GM12878 (cell line): ENCODE data around the gene CIPC.

Source experiments
- BCLAF1 ChIP-seq: fragments of 450-650 bp; IDR thresholded peaks from 2 replicates; pipeline ENCODE4 v1.6.1; 2017; ENCODE audit warnings: antibody characterized with exemption, mild to moderate bottlenecking, moderate library complexity
- CTCF ChIP-seq, 3 experiments: IDR thresholded peaks in 2 of 3; conservative IDR thresholded peaks in 1 of 3; 2 replicates each; pipeline ENCODE4 v1.5.1; 2011; ENCODE audit warnings: low read depth in 3 of 3, low read length in 3 of 3, mild to moderate bottlenecking in 3 of 3, control low read depth in 2 of 3, moderate library complexity in 2 of 3, inconsistent platforms in 1 of 3, mixed read lengths in 1 of 3; ENCODE audit not compliant: control insufficient read depth in 2 of 3, insufficient read depth in 1 of 3; ENCODE audit errors: extremely low read depth in 1 of 3
- MXI1 ChIP-seq: fragments of 150-350 bp; IDR thresholded peaks from 2 replicates; pipeline ENCODE4 v1.6.1; 2011; ENCODE audit warnings: low read depth, mild to moderate bottlenecking, inconsistent platforms, low read length, improper control_type of control experiment
- MYC ChIP-seq: IDR thresholded peaks from 2 replicates; pipeline ENCODE4 v1.6.1; 2011; ENCODE audit warnings: mild to moderate bottlenecking, low read length, moderate library complexity, inconsistent platforms; ENCODE audit not compliant: insufficient read depth, insufficient replicate concordance, insufficient read length, severe bottlenecking
- NFIC ChIP-seq: IDR thresholded peaks from 2 replicates; pipeline ENCODE4 v1.6.1; 2012; ENCODE audit warnings: low read depth, mild to moderate bottlenecking, inconsistent platforms, low read length, moderate library complexity
- NFXL1 ChIP-seq: fragments of 450-650 bp; IDR thresholded peaks from 2 replicates; pipeline ENCODE4 v1.6.1; 2017; ENCODE audit warnings: antibody characterized with exemption, mild to moderate bottlenecking, borderline replicate concordance
- SMAD1 ChIP-seq: fragments of 450-650 bp; IDR thresholded peaks from 2 replicates; pipeline ENCODE4 v1.6.1; 2018; ENCODE audit warnings: mild to moderate bottlenecking, low read depth; ENCODE audit not compliant: partially characterized antibody
- TAF1 ChIP-seq: IDR thresholded peaks from 2 replicates; pipeline ENCODE4 v1.6.1; 2011; ENCODE audit warnings: mild to moderate bottlenecking, low read depth, low read length, borderline replicate concordance

DNA sequence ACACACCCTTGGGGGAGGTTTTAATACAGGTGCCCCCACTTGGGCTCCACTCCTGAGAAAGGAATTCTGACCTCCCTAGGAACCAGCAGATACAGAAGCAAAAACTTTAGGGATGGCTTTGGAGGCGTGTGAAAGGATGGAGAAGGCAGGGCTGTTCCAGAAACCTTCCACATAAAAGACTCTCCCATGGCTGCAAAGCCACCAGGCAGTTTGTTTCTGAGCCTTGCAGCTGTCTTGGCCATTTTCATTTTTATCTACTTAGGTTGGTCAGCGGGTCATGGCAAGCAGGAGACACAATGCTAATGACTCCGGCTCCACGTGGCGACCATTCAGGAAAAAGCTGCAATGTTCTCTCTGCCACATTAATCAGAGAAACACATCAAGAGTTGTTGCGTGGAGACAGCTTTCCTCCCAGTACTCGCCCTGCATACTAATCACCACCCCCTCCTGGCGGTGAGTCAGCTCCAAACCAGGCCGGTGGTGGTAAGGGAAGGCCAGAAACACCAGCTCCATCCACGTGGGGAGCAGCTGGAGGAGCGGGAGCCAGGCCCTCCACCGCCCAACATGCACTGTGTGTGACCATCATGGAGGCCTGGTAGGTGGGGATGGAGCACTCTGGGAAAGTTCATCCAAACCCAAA is 38.7 kb upstream of the CIPC start:
- TF ChIP-seq CTCF (IDR thresholded peaks at IDR 0.05 in 2 of 3, conservative IDR thresholded peaks at IDR 0.05 in 1 of 3; ENCODE audit: control insufficient read depth in 2 of 3, extremely low read depth in 1 of 3, insufficient read depth in 1 of 3, low read depth in 3 of 3, low read length in 3 of 3) = peak in 2 of 3 experiments; percentile 1 to 18; a peak in 1 of 6 replicates
- no peak for TF ChIP-seq NFIC
- no peak for TF ChIP-seq TAF1
- no peak for TF ChIP-seq SMAD1
- no peak for TF ChIP-seq BCLAF1
- no peak for TF ChIP-seq NFXL1
- TF ChIP-seq MYC = no peak
- TF ChIP-seq MXI1 = no peak
